HG03066 (cell line): ENCODE data around the gene PHF21A.
"Not testable (repeated sequence)": the region's sequence is repeated elsewhere in the genome, so short reads cannot be mapped to it uniquely, and the experiment has no call there.

ENCODE experiments used
- ATAC-seq: cut with Tn5 transposase; IDR thresholded peaks from one replicate; pipeline ENCODE4 v1.9.1; 2021; ENCODE audit warnings: low read depth; ENCODE audit not compliant: unreplicated experiment

PHF21A gene

GRCh38 chr11:46039990-46040389, 81.3 kb downstream of the PHF21A start:
- ATAC-seq = no peak

- no peak for ATAC-seq
Measured at GRCh38 chr11:46038529-46038928, 82.7 kb downstream of the PHF21A start.

- ATAC-seq = no peak
Measured at GRCh38 chr11:46036969-46037368, 84.3 kb downstream of the PHF21A start.

- ATAC-seq = no peak
Measured at GRCh38 chr11:46036009-46036408, 85.2 kb downstream of the PHF21A start.

- no peak for ATAC-seq
Measured at GRCh38 chr11:46034041-46034440, 87.2 kb downstream of the PHF21A start.

GRCh38 chr11:46026606-46027293, 94.5 kb downstream of the PHF21A start:
- no peak for ATAC-seq

GRCh38 chr11:46020084-46020599, 101.1 kb downstream of the PHF21A start:
- no peak for ATAC-seq

GRCh38 chr11:46018651-46019050, 102.6 kb downstream of the PHF21A start:
- ATAC-seq = no peak

GRCh38 chr11:46017341-46017740, 103.9 kb downstream of the PHF21A start:
- no peak for ATAC-seq

GRCh38 chr11:46015941-46016340, 105.3 kb downstream of the PHF21A start:
- ATAC-seq = no peak

- ATAC-seq = not testable (repeated sequence)
Measured at GRCh38 chr11:46014168-46014567, 107.1 kb downstream of the PHF21A start.

- ATAC-seq = no peak
Measured at GRCh38 chr11:46012185-46012584, 109.1 kb downstream of the PHF21A start.

- ATAC-seq = no peak
Measured at GRCh38 chr11:46010100-46010499, 111.2 kb downstream of the PHF21A start.

- no peak for ATAC-seq
Measured at GRCh38 chr11:46009647-46010046, 111.6 kb downstream of the PHF21A start.

GRCh38 chr11:46006418-46007070, 114.7 kb downstream of the PHF21A start:
- ATAC-seq = no peak

GRCh38 chr11:46003572-46003971, 117.7 kb downstream of the PHF21A start:
- no peak for ATAC-seq

GRCh38 chr11:46002189-46002588, 119.1 kb downstream of the PHF21A start:
- ATAC-seq = no peak

- no peak for ATAC-seq
Measured at GRCh38 chr11:46001448-46001914, 119.8 kb downstream of the PHF21A start.

GRCh38 chr11:45997599-45997998, 123.7 kb downstream of the PHF21A start:
- no peak for ATAC-seq

- ATAC-seq = no peak
Measured at GRCh38 chr11:45995342-45995734, 125.9 kb downstream of the PHF21A start.

- ATAC-seq = no peak
Measured at GRCh38 chr11:45994371-45995341, 126.6 kb downstream of the PHF21A start.
